Pancreas (tissue), 10 donors: ENCODE data around the gene TAF8. TPM values are rescaled to one million over a fixed set of nuclear protein-coding genes. Genes with fewer than 3 reads are reported as not detected.
A peak's percentile ranks its signal among the peaks of the same experiment; 100 is the strongest.

Experiments used
- ATAC-seq, 4 donors: fragments of 200-7000 bp; cut with Tn5 transposase; one replicate each; pipeline versions ENCODE4 v1.8.0 to v1.9.1; 2020; ENCODE audit warnings: mild to moderate bottlenecking in 4 of 4, moderate library complexity in 4 of 4
- DNase-seq, 6 donors: peaks; one replicate each; pipeline ENCODE4 v3.0.0-alpha.2; 2020
- FAIRE-seq: peaks from 2 replicates; lab custom pipeline; 2012; peaks lifted over from hg19 to GRCh38; lab: Jason Lieb, UNC
- H3K27ac ChIP-seq, 4 donors: fragments of 200-600 bp; sonication (generic); 1 replicate in 3 of 4; 2 replicates in 1 of 4; pipeline versions ENCODE4 v1.5.0 to v1.8.0; 2020
- H3K27me3 ChIP-seq, 4 donors: fragments of 200-600 bp; one replicate each; pipeline ENCODE4 v1.8.0; 2021
- H3K36me3 ChIP-seq, 3 donors: fragments of 200-600 bp; sonication (generic) in 1 of 3; one replicate each; pipeline versions ENCODE4 v1.5.0 to v1.8.0; 2020 to 2021
- H3K4me1 ChIP-seq, 3 donors: fragments of 200-600 bp; one replicate each; pipeline ENCODE4 v1.8.0; 2021
- H3K4me3 ChIP-seq, 4 donors: fragments of 200-600 bp; sonication (generic) in 2 of 4; one replicate each; pipeline versions ENCODE4 v1.5.0 to v1.8.0; 2020 to 2021
- H3K9me3 ChIP-seq, 4 donors: fragments of 200-600 bp; one replicate each; pipeline ENCODE4 v1.8.0; 2021
- CTCF ChIP-seq, 4 donors: fragments of 200-600 bp; sonication (generic) in 3 of 4; IDR thresholded peaks; one replicate each; pipeline versions ENCODE4 v1.5.0 to v1.8.0; 2021; ENCODE audit warnings: antibody characterized with exemption in 4 of 4
- WGBS, 2 donors: extraction: QIAGEN DNeasy Blood & Tissue Kit; methylation state at CpG; one replicate each; pipeline ENCODE4 v1.1.7; 2013; 5-methylcytosine and 5-hydroxymethylcytosine counted together
- intact Hi-C, 3 donors: fragments of 100-400 bp; cut with DNase I; formaldehyde crosslinking; loops; one replicate each; pipeline versions ENCODE4 v1.11.1 to v1.14.2; 2022
- polyA plus RNA-seq, 2 donors: library from polyadenylated mRNA; stranded (reverse); fragments of 200-250 nt; gene quantifications; one replicate each; pipeline ENCODE4 v1.2.3, GENCODE V29; 2013
- total RNA-seq, 6 donors: library from RNA; stranded (reverse); fragmentation: NEBNext Ultra II Directional in 4 of 6; extraction: Animal tissue kit (Norgen Biotek cat#: 25700) in 4 of 6; gene quantifications; one replicate each; pipeline versions ENCODE4 v1.2.1 to v1.2.4, GENCODE V29; 2021 to 2023
- donor health status: healthy with polysubstance abuse.
- donor health status: DM: no; HTN: no; CAD: no; lungs with moderate emphysema.
- donor health status: DM: no; HTN: no; CAD: no.
- donor health status: control.
- donor health status: control.
- donor health status: Bipolar disorder and iron deficiency.
- donor health status: DM: yes; HTN: yes; CAD: no.
- donor health status: DM: no; HTN: no; CAD: no.
- donor health status: DM: no; HTN: no; CAD: no.
- donor health status: DM: yes; HTN: yes; CAD: no.

The TAF8 gene
- total and polyA plus RNA-seq, 8 donors: 4.8 to 16.8 (median 8.4) TPM

GRCh38 chr6:42047213-42047590 is 3.1 kb upstream of the TAF8 start:
- FAIRE-seq (no peak), ATAC-seq (no peak), DNase-seq (no peak)
- H3K9me3 ChIP-seq: no peaks in the 10 kb centered on the region
- intact Hi-C loops: loop anchor here in 2 of 3 donors (10.0 kb wide), 3 partner anchors 112 to 262 kb away; partner anchors contain the start of genes PRICKLE4 (in 2 of the 2) and TOMM6 (in 2 of the 2)
- 52 to 61% methylated on average over 4 of the region's 4 CpGs for WGBS, 2 donors
- TF ChIP-seq CTCF (IDR thresholded peaks at IDR 0.05): no peak
- H3K27ac ChIP-seq: peak overlapping the region in 3 of 4 donors; percentile 19 to 88 (median 87)
- peak overlapping the region in 2 of 4 donors; percentile 75 to 77 for H3K4me3 ChIP-seq
- H3K36me3 ChIP-seq: no peaks in the 10 kb centered on the region
- H3K27me3 ChIP-seq: no peaks in the 10 kb centered on the region
- H3K4me1 ChIP-seq: peaks cover 12 to 44% (median 22%) of the 10 kb centered on the region in 3 donors

- H3K27me3 ChIP-seq: no peaks in the 10 kb centered on the region
- intact Hi-C loops: loop anchor here in 2 of 3 donors (10.0 kb wide), 3 partner anchors 113 to 263 kb away; partner anchors contain the start of genes PRICKLE4 (in 2 of the 2) and TOMM6 (in 2 of the 2)
- TF ChIP-seq CTCF (IDR thresholded peaks at IDR 0.05): no peak
- peaks cover 12 to 44% (median 22%) of the 10 kb centered on the region in 3 donors for H3K4me1 ChIP-seq
- peak overlapping the region; percentile 49 to 77 (median 67) for H3K4me3 ChIP-seq
- no peak for FAIRE-seq
- H3K27ac ChIP-seq: peak overlapping the region; percentile 27 to 88 (median 73)
- H3K9me3 ChIP-seq: no peaks in the 10 kb centered on the region
- H3K36me3 ChIP-seq: no peaks in the 10 kb centered on the region
- peak in 1 of 4 donors; percentile 1 for ATAC-seq
- peak in 1 of 6 donors; percentile 58 for DNase-seq
- WGBS, 2 donors: 2 to 3% methylated on average over 8 of the region's 8 CpGs
Observed at GRCh38 chr6:42047790-42048405, 2.4 kb upstream of the TAF8 start.

DNA sequence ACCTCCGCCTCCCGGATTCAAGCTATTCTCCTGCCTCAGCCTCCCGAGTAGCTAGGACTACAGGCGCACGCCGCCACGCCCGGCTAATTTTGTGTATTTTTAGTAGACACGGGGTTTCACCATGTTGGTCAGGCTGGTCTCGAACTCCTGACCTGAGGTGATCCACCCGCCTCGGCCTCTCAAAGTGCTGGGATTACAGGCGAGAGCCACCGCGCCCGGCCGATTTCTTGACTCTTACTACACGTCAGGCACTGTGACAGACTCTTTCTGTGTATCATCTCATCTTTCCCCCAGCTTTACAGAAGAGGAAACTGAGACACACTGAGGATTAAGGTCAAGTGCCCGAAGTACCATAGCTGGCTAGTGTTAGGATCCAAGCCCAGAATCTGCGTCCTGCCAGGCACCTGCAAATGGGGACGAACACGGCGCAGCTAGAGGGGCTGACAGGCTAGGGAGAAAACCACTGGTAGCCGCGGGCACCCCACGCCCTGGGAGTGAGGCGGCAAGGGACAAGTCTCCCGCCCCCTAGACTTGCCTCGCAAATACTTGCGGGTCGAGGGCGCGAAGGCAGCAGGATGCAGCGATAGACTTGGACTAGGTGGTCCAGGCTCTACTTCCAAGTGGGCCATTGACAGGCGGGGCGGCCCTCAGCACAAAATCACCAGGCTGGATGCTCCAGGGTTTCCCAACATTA is 1.1 kb upstream of the TAF8 start:
- intact Hi-C loops: loop anchor here in 2 of 3 donors (10.0 kb wide), 3 partner anchors 114 to 264 kb away; partner anchors contain the start of genes PRICKLE4 (in 2 of the 2) and TOMM6 (in 2 of the 2)
- WGBS, 2 donors: 52% methylated on average over 36 of the region's 36 CpGs
- peaks cover 0 to 6% (median 0%) of the 10 kb centered on the region in 3 donors for H3K36me3 ChIP-seq
- TF ChIP-seq CTCF (IDR thresholded peaks at IDR 0.05): no peak
- DNase-seq (peak; percentile 23 to 76 (median 47)), ATAC-seq (no peak), FAIRE-seq (no peak)
- H3K27me3 ChIP-seq: no peaks in the 10 kb centered on the region
- H3K4me3 ChIP-seq: peak overlapping the region; percentile 49 to 77 (median 67)
- H3K9me3 ChIP-seq: no peaks in the 10 kb centered on the region
- peaks cover 12 to 40% (median 19%) of the 10 kb centered on the region in 3 donors for H3K4me1 ChIP-seq
- peak overlapping the region in 3 of 4 donors; percentile 59 to 88 (median 87) for H3K27ac ChIP-seq

DNA sequence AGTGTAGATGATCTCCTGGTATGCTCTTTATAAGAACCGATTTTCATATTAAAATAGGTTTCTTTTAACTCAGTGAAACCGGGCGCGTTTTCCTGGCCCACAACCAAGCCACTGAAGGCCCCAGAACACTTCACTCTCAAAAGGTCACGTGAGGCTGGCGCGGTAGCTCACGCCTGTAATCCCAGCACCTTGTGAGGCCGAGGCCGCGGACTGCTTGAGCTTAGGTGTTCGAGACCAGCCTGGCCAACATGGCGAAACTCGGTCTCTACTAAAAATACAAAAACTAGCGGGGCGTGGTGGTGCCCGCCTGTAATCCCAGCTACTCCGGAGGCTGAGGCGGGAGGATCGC is 402 bp upstream of the TAF8 start:
- ATAC-seq (no peak), FAIRE-seq (no peak), DNase-seq (peak in 3 of 6 donors; percentile 52 to 68 (median 56))
- no peaks in the 10 kb centered on the region for H3K9me3 ChIP-seq
- H3K27me3 ChIP-seq: no peaks in the 10 kb centered on the region
- H3K4me3 ChIP-seq: peak overlapping the region; percentile 56 to 64 (median 59)
- no peak for TF ChIP-seq CTCF (IDR thresholded peaks at IDR 0.05)
- H3K4me1 ChIP-seq: peaks cover 6 to 33% (median 12%) of the 10 kb centered on the region in 3 donors
- WGBS, 2 donors: 42 to 46% methylated on average over 20 of the region's 20 CpGs
- peak overlapping the region in 3 of 4 donors; percentile 88 to 94 (median 88) for H3K27ac ChIP-seq
- intact Hi-C loops: loop anchor here in 2 of 3 donors (10.0 kb wide), 3 partner anchors 115 to 265 kb away; partner anchors contain the start of genes PRICKLE4 (in 2 of the 2) and TOMM6 (in 2 of the 2)
- H3K36me3 ChIP-seq: peaks cover 0 to 10% (median 0%) of the 10 kb centered on the region in 3 donors
